ENCODE results near the gene ZNF319.

The ZNF319 gene

DNA sequence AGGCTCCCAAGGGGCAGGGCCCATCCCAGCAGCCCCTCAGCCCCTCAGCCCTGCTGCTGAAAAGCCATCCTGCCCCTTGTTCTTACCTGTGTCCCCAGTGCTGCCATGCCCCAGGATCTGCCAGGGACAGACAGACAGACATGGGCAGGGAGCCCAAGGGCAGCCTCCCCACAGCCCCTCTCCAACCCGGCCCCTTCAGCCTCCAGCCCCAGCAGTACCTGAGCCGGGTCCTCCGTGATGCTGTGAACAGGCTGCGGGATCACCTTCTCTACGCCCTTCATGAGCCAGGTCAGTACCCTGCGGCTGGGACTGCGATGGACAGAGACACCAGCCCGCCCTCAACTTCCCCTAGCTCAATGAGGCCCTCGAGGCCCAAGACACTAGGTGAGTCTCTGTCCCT lies 37.7 kb downstream of the ZNF319 start:
- Histone ChIP-seq H3K27ac (ENCODE audit: low read depth, low read length) (no peak overlapping the region), H3K36me3 (ENCODE audit: control insufficient read depth in 5 of 5, insufficient read depth in 5 of 5, low read length in 5 of 5) (no peaks in the 10 kb centered on the region), H3K4me1 (ENCODE audit: control insufficient read depth in 5 of 5, insufficient read depth in 5 of 5, low read length in 5 of 5) (no peaks in the 10 kb centered on the region), H3K9me3 (ENCODE audit: control insufficient read depth in 5 of 5, low read length in 5 of 5) (no peaks in the 10 kb centered on the region), H3K27me3 (ENCODE audit: control insufficient read depth in 5 of 5, insufficient read depth in 4 of 5, low read length in 5 of 5) (peaks cover 0 to 3% (median 0%) of the 10 kb centered on the region in 5 donors), H3K4me3 (ENCODE audit: low read depth in 1 of 5, low read length in 5 of 5) (no peak overlapping the region), H3K9ac (ENCODE audit: low read length in 5 of 5) (no peak overlapping the region)

DNA sequence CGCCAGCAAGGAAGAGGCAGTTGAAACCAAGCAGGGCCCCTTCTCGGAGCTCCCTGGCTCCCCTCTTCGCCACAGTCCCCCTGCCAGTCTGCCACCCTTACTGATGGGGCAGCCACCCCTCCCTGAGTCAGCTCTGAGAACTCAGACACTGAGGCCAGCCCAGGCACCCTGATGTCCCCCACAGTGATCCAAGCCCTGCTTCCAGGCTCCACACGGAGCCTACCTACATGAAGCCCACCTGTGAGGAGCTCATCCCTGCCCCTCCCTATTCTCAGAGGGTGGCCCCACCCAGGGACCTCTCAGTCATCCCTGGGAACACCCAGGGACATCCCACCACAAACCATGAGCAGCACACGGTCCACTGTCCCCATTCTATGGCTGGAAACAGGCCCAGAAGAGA lies 38.4 kb downstream of the ZNF319 start:
- Histone ChIP-seq H3K4me1 (ENCODE audit: control insufficient read depth in 5 of 5, insufficient read depth in 5 of 5, low read length in 5 of 5) (no peaks in the 10 kb centered on the region), H3K27me3 (ENCODE audit: control insufficient read depth in 5 of 5, insufficient read depth in 4 of 5, low read length in 5 of 5) (peaks cover 0 to 3% (median 0%) of the 10 kb centered on the region in 5 donors), H3K36me3 (ENCODE audit: control insufficient read depth in 5 of 5, insufficient read depth in 5 of 5, low read length in 5 of 5) (no peaks in the 10 kb centered on the region), H3K27ac (ENCODE audit: low read depth, low read length) (no peak overlapping the region), H3K9ac (ENCODE audit: low read length in 5 of 5) (no peak overlapping the region), H3K9me3 (ENCODE audit: control insufficient read depth in 5 of 5, low read length in 5 of 5) (no peaks in the 10 kb centered on the region), H3K4me3 (ENCODE audit: low read depth in 1 of 5, low read length in 5 of 5) (no peak overlapping the region)

DNA sequence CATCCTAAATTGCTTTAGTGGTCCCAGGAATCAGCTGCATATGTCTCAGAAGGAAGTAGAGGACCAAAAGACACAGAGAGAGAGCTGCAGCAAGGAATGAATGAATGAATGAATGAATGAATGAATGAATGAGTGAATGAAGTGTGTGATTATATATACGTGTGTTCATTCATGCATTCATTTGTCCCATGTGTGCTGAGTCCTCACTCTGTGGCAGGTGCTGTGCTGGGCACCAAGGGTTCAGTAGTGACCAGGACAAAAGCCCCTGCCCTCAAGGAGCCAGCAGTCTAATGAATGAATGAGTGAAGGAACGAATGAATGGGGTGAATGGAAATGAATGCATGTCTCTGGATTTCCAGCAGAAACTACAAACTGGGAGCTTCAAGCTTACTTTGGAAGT lies 38.9 kb downstream of the ZNF319 start:
- no peaks in the 10 kb centered on the region for H3K36me3 ChIP-seq (ENCODE audit: control insufficient read depth in 5 of 5, insufficient read depth in 5 of 5, low read length in 5 of 5)
- no peak overlapping the region for H3K27ac ChIP-seq (ENCODE audit: low read depth, low read length)
- no peaks in the 10 kb centered on the region for H3K4me1 ChIP-seq (ENCODE audit: control insufficient read depth in 5 of 5, insufficient read depth in 5 of 5, low read length in 5 of 5)
- no peak overlapping the region for H3K4me3 ChIP-seq (ENCODE audit: low read depth in 1 of 5, low read length in 5 of 5)
- H3K9me3 ChIP-seq (ENCODE audit: control insufficient read depth in 5 of 5, low read length in 5 of 5): no peaks in the 10 kb centered on the region
- no peak overlapping the region for H3K9ac ChIP-seq (ENCODE audit: low read length in 5 of 5)
- H3K27me3 ChIP-seq (ENCODE audit: control insufficient read depth in 5 of 5, insufficient read depth in 4 of 5, low read length in 5 of 5): peaks cover 0 to 3% (median 0%) of the 10 kb centered on the region in 5 donors

DNA sequence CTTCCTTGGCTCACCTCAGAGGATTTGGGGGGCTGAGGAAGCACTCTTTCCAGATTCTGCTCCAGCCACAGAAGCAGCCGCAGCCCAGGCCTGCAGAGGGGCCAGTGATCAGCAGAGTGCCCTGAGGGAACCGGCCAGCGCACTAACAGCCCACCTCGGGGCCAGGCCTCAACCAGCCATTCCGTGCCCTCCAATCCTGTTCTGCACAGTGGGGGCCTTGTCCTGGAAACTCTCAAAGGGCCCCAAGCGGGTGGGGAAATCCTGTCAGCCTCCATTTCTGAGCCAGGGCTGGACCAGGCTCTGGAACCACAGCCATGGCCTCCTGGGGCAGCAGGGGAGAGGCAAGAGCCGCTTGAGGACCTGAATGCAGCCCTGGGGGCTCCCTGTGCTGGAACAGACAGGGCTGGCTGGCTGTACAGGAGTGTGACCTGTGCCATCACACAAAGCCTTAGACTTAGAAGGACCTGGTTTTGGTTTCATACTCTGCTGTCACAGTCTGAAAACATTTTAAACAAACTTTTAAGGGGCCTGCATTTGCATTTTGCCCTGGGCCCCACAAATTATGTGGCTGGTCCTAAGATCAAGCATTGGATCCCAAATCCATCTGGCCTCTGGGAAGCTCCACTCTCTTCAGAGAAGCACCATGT lies 39.5 kb downstream of the ZNF319 start:
- Histone ChIP-seq H3K4me1 (ENCODE audit: control insufficient read depth in 5 of 5, insufficient read depth in 5 of 5, low read length in 5 of 5) (no peaks in the 10 kb centered on the region), H3K9ac (ENCODE audit: low read length in 5 of 5) (no peak overlapping the region), H3K36me3 (ENCODE audit: control insufficient read depth in 5 of 5, insufficient read depth in 5 of 5, low read length in 5 of 5) (no peaks in the 10 kb centered on the region), H3K27ac (ENCODE audit: low read depth, low read length) (no peak overlapping the region), H3K27me3 (ENCODE audit: control insufficient read depth in 5 of 5, insufficient read depth in 4 of 5, low read length in 5 of 5) (peaks cover 0 to 3% (median 0%) of the 10 kb centered on the region in 5 donors), H3K9me3 (ENCODE audit: control insufficient read depth in 5 of 5, low read length in 5 of 5) (no peaks in the 10 kb centered on the region), H3K4me3 (ENCODE audit: low read depth in 1 of 5, low read length in 5 of 5) (no peak overlapping the region)

DNA sequence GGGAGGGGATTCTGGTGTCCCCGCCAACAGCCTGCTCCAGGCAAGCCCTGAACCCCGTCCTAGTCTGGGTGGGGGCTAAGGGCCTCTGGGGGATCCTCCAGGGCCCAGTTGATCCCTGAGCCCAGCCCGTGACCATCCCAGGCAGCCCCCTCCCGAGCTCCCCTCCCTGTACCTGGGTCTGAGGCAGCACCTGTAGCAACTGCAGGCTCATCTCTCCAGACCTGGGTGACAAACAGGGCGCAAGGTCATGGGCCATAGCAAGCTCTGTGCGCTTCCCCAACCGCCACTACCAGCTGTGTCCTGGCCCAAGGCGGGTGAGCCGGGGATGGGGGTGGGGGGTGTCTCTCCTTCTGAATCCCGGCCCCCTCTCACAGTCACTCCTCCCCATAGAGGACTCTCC lies 40.2 kb downstream of the ZNF319 start:
- no peak overlapping the region for H3K27ac ChIP-seq (ENCODE audit: low read depth, low read length)
- peaks cover 0 to 7% (median 0%) of the 10 kb centered on the region in 5 donors for H3K27me3 ChIP-seq (ENCODE audit: control insufficient read depth in 5 of 5, insufficient read depth in 4 of 5, low read length in 5 of 5)
- H3K9ac ChIP-seq (ENCODE audit: low read length in 5 of 5): no peak overlapping the region
- no peaks in the 10 kb centered on the region for H3K9me3 ChIP-seq (ENCODE audit: control insufficient read depth in 5 of 5, low read length in 5 of 5)
- no peaks in the 10 kb centered on the region for H3K36me3 ChIP-seq (ENCODE audit: control insufficient read depth in 5 of 5, insufficient read depth in 5 of 5, low read length in 5 of 5)
- H3K4me3 ChIP-seq (ENCODE audit: low read depth in 1 of 5, low read length in 5 of 5): no peak overlapping the region
- H3K4me1 ChIP-seq (ENCODE audit: control insufficient read depth in 5 of 5, insufficient read depth in 5 of 5, low read length in 5 of 5): no peaks in the 10 kb centered on the region

DNA sequence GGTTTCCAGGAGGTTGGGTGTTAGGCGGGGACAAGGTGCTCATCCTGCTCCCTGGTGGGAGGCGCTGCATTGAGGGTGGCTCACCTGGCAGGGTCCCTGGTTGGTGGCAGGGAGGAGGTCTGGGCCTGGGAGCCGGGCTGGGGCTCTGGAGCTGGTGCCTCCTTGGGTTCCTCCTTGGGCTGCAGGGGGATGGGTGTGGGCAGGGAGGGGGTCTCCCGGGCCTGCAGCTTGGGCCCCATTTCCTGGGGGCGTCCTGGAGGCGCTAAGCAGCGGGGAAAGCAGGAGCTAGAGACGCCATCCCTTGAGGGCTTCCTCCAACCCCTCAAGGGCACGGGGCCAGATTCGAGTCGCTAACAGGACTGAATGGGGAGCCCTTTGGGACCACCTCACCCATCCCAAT lies 40.7 kb downstream of the ZNF319 start:
- peaks cover 0 to 7% (median 0%) of the 10 kb centered on the region in 5 donors for H3K27me3 ChIP-seq (ENCODE audit: control insufficient read depth in 5 of 5, insufficient read depth in 4 of 5, low read length in 5 of 5)
- no peak overlapping the region for H3K9ac ChIP-seq (ENCODE audit: low read length in 5 of 5)
- no peak overlapping the region for H3K27ac ChIP-seq (ENCODE audit: low read depth, low read length)

DNA sequence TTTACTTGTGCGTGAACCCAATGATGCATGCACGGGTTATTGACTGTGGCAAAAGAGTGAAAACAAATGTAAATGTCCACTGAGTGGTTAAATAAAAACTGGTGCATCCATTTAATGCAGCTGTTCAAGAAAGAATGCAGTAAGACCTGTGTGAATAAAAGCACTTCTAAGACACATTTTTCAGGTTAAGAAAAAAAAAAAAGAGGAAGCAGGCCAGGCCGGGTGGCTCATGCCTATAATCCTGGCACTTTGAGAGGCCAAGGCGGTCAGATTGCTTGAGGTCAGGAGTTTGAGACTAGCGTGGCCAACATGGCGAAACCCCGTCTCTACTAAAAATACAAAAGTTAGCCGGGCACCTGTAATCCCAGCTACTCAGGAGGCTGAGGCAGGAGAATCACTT lies 41.4 kb downstream of the ZNF319 start:
- Histone ChIP-seq H3K9ac (ENCODE audit: low read length in 5 of 5) (no peak overlapping the region), H3K4me3 (ENCODE audit: low read depth in 1 of 5, low read length in 5 of 5) (no peak overlapping the region), H3K27ac (ENCODE audit: low read depth, low read length) (no peak overlapping the region), H3K9me3 (ENCODE audit: control insufficient read depth in 5 of 5, low read length in 5 of 5) (no peaks in the 10 kb centered on the region), H3K36me3 (ENCODE audit: control insufficient read depth in 5 of 5, insufficient read depth in 5 of 5, low read length in 5 of 5) (no peaks in the 10 kb centered on the region), H3K4me1 (ENCODE audit: control insufficient read depth in 5 of 5, insufficient read depth in 5 of 5, low read length in 5 of 5) (no peaks in the 10 kb centered on the region), H3K27me3 (ENCODE audit: control insufficient read depth in 5 of 5, insufficient read depth in 4 of 5, low read length in 5 of 5) (peaks cover 0 to 7% (median 0%) of the 10 kb centered on the region in 5 donors)

More for the DNA sequence above, 40.7 kb downstream of the ZNF319 start:
- no peaks in the 10 kb centered on the region for H3K36me3 ChIP-seq (ENCODE audit: control insufficient read depth in 5 of 5, insufficient read depth in 5 of 5, low read length in 5 of 5)
- no peak overlapping the region for H3K4me3 ChIP-seq (ENCODE audit: low read depth in 1 of 5, low read length in 5 of 5)
- H3K4me1 ChIP-seq (ENCODE audit: control insufficient read depth in 5 of 5, insufficient read depth in 5 of 5, low read length in 5 of 5): no peaks in the 10 kb centered on the region
- H3K9me3 ChIP-seq (ENCODE audit: control insufficient read depth in 5 of 5, low read length in 5 of 5): no peaks in the 10 kb centered on the region

- Histone ChIP-seq H3K9ac (ENCODE audit: low read length in 5 of 5) (no peak overlapping the region), H3K9me3 (ENCODE audit: control insufficient read depth in 5 of 5, low read length in 5 of 5) (no peaks in the 10 kb centered on the region), H3K4me3 (ENCODE audit: low read depth in 1 of 5, low read length in 5 of 5) (no peak overlapping the region), H3K36me3 (ENCODE audit: control insufficient read depth in 5 of 5, insufficient read depth in 5 of 5, low read length in 5 of 5) (no peaks in the 10 kb centered on the region), H3K27me3 (ENCODE audit: control insufficient read depth in 5 of 5, insufficient read depth in 4 of 5, low read length in 5 of 5) (peaks cover 0 to 7% (median 0%) of the 10 kb centered on the region in 5 donors), H3K4me1 (ENCODE audit: control insufficient read depth in 5 of 5, insufficient read depth in 5 of 5, low read length in 5 of 5) (no peaks in the 10 kb centered on the region), H3K27ac (ENCODE audit: low read depth, low read length) (no peak overlapping the region)
Measured at GRCh38 chr16:57958544-57958943, 41.9 kb downstream of the ZNF319 start.

DNA sequence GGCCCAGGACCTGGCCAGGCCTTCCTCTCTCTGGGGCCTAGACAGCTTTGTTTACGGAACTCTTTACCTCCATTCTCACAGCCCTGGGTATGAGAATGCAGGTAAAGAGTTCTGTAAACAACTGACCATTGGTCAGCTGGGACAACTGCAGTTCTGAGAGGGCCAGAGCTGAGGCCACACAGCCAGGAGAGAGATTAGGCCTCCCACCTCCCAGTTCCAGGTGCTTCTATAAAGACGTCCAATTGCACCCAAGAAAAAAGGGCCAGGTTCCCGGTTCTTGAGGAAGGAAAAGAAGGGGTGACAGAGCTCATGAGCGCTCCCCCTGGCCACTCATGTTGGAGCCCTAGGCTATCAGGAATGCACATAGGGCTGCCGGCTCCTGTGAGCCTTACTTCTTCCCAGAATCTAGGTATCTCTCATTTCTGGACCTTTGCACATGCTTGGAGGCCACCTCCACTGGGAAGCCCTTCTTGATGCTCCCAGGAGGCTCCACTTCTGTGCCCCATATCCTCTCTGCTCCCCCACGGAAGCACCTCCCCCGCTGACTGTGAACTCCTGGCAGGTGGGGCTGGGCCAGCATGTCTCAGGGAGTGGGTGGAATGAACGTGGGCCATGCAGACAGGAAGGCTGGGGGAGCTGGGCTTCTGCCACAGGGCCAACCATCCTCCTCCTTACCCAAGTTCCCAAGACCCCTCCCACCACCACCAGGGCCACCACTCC lies 42.6 kb downstream of the ZNF319 start:
- no peak overlapping the region for H3K27ac ChIP-seq (ENCODE audit: low read depth, low read length)
- peaks cover 0 to 7% (median 0%) of the 10 kb centered on the region in 5 donors for H3K27me3 ChIP-seq (ENCODE audit: control insufficient read depth in 5 of 5, insufficient read depth in 4 of 5, low read length in 5 of 5)
- no peaks in the 10 kb centered on the region for H3K9me3 ChIP-seq (ENCODE audit: control insufficient read depth in 5 of 5, low read length in 5 of 5)
- no peak overlapping the region for H3K4me3 ChIP-seq (ENCODE audit: low read depth in 1 of 5, low read length in 5 of 5)
- H3K4me1 ChIP-seq (ENCODE audit: control insufficient read depth in 5 of 5, insufficient read depth in 5 of 5, low read length in 5 of 5): no peaks in the 10 kb centered on the region
- no peaks in the 10 kb centered on the region for H3K36me3 ChIP-seq (ENCODE audit: control insufficient read depth in 5 of 5, insufficient read depth in 5 of 5, low read length in 5 of 5)
- no peak overlapping the region for H3K9ac ChIP-seq (ENCODE audit: low read length in 5 of 5)

DNA sequence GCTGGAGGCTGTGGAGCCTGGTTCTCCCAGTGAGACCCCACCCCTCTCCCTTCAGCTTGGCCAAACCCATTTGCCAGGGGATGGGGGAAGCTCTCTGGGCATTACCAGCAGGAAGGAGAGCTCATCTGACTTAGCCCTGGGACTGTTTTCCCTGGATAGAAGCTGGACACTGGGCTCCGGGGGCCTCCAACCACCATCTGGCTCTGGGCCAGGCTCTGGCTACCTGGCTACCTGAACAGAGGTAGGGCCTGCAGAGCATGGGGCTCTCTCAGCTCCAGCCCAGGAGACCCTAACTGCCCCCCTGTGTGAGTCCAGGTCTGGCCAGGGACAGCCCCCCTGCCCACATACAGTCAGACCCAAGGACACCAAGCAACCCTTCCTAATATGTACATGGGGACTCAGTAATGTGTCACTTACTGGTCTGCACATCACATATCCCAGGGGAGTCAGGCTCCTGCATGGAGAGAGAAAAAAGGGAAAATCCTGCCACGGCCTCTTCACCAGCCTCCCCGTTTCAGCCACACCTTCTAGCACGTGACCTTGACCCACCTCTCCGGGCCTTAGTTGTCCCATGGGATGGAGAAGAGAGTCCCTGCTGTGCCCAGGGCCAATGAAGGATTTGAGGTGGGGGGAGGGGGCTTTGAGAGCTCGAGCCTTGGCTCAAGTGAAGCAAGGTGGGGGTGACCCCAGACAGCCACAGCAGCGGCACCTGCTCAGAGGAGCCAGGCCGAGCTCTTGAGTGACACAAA lies 43.4 kb downstream of the ZNF319 start:
- H3K36me3 ChIP-seq (ENCODE audit: control insufficient read depth in 5 of 5, insufficient read depth in 5 of 5, low read length in 5 of 5): no peaks in the 10 kb centered on the region
- no peak overlapping the region for H3K9ac ChIP-seq (ENCODE audit: low read length in 5 of 5)
- H3K27me3 ChIP-seq (ENCODE audit: control insufficient read depth in 5 of 5, insufficient read depth in 4 of 5, low read length in 5 of 5): peaks cover 0 to 7% (median 0%) of the 10 kb centered on the region in 5 donors
- no peak overlapping the region for H3K27ac ChIP-seq (ENCODE audit: low read depth, low read length)
- H3K4me3 ChIP-seq (ENCODE audit: low read depth in 1 of 5, low read length in 5 of 5): no peak overlapping the region
- no peaks in the 10 kb centered on the region for H3K4me1 ChIP-seq (ENCODE audit: control insufficient read depth in 5 of 5, insufficient read depth in 5 of 5, low read length in 5 of 5)
- no peaks in the 10 kb centered on the region for H3K9me3 ChIP-seq (ENCODE audit: control insufficient read depth in 5 of 5, low read length in 5 of 5)
